ENCODE data around the gene MARCHF3.

The MARCHF3 gene

DNA sequence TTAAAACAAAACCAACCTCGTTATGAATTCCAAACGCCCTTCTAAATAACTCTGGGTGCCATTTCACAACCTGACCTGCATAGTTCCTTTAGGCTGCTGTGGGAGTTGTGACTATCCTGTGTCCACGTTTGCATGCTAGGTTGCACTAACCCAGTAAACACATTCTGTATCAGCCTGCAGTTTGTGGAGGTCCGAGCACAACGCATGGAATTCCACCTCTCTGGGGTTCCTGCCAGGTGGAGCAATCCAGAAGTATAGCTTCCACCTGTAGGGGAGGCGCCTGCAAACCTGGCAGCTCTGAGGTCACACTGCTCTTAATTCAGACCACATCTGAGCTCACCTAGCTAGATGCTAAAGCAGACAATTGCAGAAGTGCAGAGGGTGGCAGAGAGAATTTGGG is 57.2 kb downstream of the MARCHF3 start:
- Mint-ChIP-seq H3K27me3 (peaks cover 4% of the 10 kb centered on the region), H3K36me3 (peaks cover 2% of the 10 kb centered on the region), H3K9me3 (no peaks in the 10 kb centered on the region), H3K27ac (peak overlapping the region; percentile 91), H3K4me1 (peaks cover 39% of the 10 kb centered on the region), H3K4me3 (no peak overlapping the region)
- DNase-seq, result no peak
- CTCF ChIA-PET, result no interaction called here

DNA sequence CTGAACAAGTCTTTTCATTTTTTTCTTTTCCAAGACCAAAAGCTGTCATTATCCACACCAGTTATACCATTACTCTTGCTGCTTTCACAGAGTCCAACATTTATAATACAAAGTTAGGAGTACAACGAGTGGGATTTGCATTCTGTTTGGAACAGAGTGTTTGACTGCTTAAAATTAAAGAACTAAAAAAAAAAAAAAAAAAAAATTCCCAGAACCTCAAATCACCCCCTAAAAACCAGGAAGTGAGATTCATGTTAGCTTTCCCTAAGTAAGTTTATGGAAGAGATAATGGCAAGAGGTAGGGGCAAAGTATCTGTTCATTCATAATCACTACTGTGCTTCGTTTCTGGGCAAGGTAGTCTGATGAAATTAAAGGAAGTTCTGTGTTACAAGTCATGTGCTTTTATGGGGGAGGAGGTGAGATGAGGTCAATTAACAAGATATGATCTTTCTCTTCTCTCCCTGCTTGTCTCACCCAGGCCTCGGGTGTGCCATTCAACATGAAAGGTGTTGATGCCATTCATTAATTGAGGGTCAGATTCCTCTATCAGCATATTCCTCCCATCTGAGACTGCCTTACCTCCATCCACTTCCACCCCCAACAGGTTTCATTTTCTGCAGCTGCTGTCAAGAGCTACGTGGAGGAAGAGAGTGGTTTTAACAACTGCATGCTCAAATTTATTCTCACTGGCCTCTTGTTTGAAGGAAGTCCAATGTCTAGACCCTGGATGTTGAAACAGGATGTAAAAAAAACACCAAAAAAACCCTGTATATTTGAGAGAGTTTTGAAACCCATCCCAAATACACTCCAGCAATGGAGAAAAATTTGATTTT is 58.1 kb downstream of the MARCHF3 start:
- H3K4me3 Mint-ChIP-seq, result peak overlapping the region; percentile 51
- H3K36me3 Mint-ChIP-seq, result peaks cover 2% of the 10 kb centered on the region
- H3K27me3 Mint-ChIP-seq, result peaks cover 4% of the 10 kb centered on the region
- DNase-seq, result peak; percentile 38
- CTCF ChIA-PET, result interaction anchor here (1.1 kb wide), 1 partner anchor 39 kb away, joined by 4 read pairs; no protein-coding TSS in a partner anchor
- no peaks in the 10 kb centered on the region for H3K9me3 Mint-ChIP-seq
- H3K4me1 Mint-ChIP-seq, result peaks cover 39% of the 10 kb centered on the region
- peak overlapping the region; percentile 91 for H3K27ac Mint-ChIP-seq

DNA sequence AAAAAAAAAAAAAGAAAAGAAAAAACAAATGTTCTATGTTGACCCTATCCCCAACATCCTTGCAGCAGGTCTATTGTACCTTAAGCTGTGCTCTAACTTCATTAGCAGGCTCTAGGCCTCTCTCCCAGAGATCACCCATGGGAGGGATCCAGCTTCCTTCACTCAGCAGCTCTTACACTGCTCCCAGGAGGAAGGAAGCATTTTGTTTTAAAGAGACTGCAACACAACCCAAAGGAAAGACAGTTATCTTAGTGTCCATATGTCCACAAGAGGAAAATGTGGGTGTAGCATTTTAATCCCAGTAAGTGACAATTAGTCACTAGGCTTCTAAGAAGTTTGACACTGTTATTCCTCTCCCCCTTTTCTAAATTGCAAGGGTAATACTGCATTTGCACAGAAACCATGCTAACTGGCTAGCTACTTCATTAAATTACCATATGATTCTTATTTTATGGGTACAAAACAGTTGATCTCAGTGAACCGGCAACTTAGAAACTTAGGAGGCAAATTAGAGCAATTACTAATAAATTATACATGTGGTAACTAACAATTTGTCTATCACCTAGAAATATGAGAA is 58.8 kb downstream of the MARCHF3 start:
- no peak overlapping the region for H3K4me3 Mint-ChIP-seq
- no peak for DNase-seq
- peaks cover 37% of the 10 kb centered on the region for H3K4me1 Mint-ChIP-seq
- H3K27ac Mint-ChIP-seq, result peak overlapping the region; percentile 58
- H3K27me3 Mint-ChIP-seq, result peaks cover under 1% of the 10 kb centered on the region
- CTCF ChIA-PET, result interaction anchor here (1.1 kb wide), 1 partner anchor 39 kb away, joined by 4 read pairs; no protein-coding TSS in a partner anchor
- no peaks in the 10 kb centered on the region for H3K9me3 Mint-ChIP-seq
- peaks cover 2% of the 10 kb centered on the region for H3K36me3 Mint-ChIP-seq

DNA sequence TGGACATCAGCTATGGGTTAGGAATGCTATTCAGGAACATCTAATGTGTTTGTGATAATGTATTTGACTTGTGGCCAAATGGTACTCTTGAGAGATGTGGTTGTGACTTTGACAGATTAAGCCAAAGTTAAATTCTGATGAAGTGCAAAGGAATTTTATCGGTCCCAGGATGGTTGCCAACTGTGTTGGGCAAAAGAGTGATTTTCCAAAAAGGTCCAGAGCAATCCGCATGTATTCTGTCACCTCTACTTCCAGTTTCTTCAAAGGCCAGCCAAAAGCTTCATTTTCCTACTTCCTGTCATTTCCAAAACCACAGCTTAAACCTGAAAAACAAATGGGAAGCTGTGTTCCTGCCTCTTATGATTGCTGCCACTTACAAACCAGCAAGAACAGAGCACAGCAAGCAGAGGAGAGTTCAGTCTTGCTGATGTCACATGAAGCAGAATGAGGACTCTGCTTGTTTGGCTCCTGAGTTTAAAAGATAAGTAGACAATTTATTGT is 59.8 kb downstream of the MARCHF3 start:
- Mint-ChIP-seq H3K27ac (no peak overlapping the region), H3K9me3 (no peaks in the 10 kb centered on the region), H3K4me3 (no peak overlapping the region), H3K27me3 (no peaks in the 10 kb centered on the region), H3K36me3 (peaks cover 2% of the 10 kb centered on the region), H3K4me1 (peaks cover 32% of the 10 kb centered on the region)
- CTCF ChIA-PET, result no interaction called here
- no peak for DNase-seq

DNA sequence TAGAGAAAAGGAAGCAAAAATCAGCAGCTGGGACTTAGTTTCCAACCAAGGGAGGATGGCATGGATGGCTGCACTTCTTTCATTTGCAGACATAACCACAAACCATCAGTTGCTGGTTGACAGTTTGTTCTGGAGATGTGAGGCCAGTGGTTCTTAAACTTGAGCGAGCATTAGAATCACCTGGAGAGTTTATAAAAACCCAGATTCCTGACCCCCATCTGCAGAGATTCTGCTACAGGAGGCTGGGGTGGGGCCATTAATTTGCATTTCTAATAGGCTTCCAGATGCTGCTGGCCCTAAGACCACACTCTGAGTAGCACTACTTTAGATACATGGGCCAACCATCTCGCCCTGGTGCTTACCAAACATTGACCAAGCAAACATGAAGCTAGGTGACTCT is 60.8 kb downstream of the MARCHF3 start:
- no peak overlapping the region for H3K4me3 Mint-ChIP-seq
- H3K4me1 Mint-ChIP-seq, result peaks cover 32% of the 10 kb centered on the region
- CTCF ChIA-PET, result interaction anchor here (0.6 to 1.2 kb wide), 2 partner anchors 265 to 469 kb away, joined by 3 read pairs; no protein-coding TSS in a partner anchor
- peaks cover 2% of the 10 kb centered on the region for H3K36me3 Mint-ChIP-seq
- H3K27me3 Mint-ChIP-seq, result no peaks in the 10 kb centered on the region
- no peak overlapping the region for H3K27ac Mint-ChIP-seq
- DNase-seq, result no peak
- H3K9me3 Mint-ChIP-seq, result no peaks in the 10 kb centered on the region

DNA sequence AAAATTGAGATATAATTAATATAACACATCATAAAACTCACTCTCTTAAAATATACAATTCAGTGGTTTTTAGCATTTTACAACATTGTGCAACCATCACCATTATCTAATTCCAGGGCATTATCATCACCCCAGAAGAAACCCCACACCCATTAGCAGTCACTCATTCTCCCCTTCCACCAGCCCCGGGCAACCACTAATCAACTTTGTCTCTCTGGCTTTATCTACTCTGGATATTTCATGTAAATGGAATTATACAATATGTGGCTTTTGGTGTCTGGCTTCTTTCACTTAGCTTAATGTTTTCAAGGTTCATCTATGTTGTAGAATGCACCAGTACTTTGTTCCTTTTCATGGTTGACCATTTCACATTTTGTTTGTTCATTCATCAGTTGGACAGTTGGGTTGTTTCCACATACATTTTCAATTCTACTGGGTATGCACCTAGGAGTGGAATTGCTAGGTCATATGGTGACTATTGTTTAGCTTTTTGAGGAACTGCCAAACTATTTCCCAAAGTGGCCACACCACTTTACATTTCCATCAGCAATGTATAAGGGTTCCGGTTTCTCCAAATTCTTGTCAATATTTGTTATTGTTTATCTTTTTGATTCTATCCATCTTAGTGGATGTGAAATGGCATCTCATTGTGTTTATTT is 62.4 kb downstream of the MARCHF3 start:
- Mint-ChIP-seq H3K27me3 (no peaks in the 10 kb centered on the region), H3K4me1 (peaks cover 22% of the 10 kb centered on the region), H3K36me3 (peaks cover 2% of the 10 kb centered on the region), H3K9me3 (no peaks in the 10 kb centered on the region), H3K4me3 (no peak overlapping the region), H3K27ac (no peak overlapping the region)
- DNase-seq, result no peak
- CTCF ChIA-PET, result no interaction called here

DNA sequence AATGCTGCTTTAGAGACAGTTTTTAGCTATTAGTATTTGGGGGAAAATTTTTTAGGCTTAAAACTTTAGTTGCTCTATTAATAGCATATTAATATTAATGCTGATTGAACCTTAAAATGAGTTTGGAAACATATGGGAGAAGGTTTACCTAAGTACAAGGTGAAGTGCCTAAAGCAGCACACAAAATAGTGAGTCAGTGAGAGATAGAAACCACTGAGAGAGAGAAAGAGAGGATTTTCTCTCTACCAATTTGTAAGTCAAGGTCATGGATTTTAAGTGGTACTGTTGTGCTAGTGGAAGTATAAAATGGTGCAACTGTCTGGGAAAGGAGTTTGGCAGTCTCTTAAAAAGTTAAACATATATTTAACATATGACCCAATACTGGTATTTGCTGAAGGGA is 64.9 kb downstream of the MARCHF3 start:
- no peak for DNase-seq
- Mint-ChIP-seq H3K36me3 (no peaks in the 10 kb centered on the region), H3K4me1 (peaks cover 2% of the 10 kb centered on the region), H3K4me3 (no peak overlapping the region), H3K27me3 (no peaks in the 10 kb centered on the region), H3K9me3 (no peaks in the 10 kb centered on the region), H3K27ac (no peak overlapping the region)
- CTCF ChIA-PET, result no interaction called here

DNA sequence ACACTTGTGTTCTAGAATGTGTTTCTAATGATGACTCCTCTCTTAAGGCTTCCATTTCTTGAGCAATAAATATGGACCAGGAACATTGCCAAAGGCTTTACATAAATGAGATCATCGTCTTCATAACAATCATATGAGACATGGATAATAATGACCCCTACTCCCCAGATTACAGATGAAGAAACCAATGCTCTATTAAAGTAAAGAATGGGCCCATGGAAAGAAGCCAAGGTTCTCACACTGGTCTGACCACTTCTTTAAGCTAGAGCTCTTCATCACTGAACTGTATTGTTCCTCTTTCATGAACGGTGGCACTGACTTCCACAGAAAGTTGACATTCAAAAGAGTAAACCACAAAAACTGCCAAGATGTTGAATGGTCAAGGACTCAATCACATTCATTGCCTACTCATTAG is 65.3 kb downstream of the MARCHF3 start:
- Mint-ChIP-seq H3K36me3 (no peaks in the 10 kb centered on the region), H3K27ac (no peak overlapping the region), H3K27me3 (no peaks in the 10 kb centered on the region), H3K9me3 (no peaks in the 10 kb centered on the region), H3K4me1 (no peaks in the 10 kb centered on the region), H3K4me3 (no peak overlapping the region)
- CTCF ChIA-PET, result interaction anchor here (1.1 kb wide), 1 partner anchor 42 kb away, joined by 3 read pairs; no protein-coding TSS in a partner anchor
- no peak for DNase-seq

DNA sequence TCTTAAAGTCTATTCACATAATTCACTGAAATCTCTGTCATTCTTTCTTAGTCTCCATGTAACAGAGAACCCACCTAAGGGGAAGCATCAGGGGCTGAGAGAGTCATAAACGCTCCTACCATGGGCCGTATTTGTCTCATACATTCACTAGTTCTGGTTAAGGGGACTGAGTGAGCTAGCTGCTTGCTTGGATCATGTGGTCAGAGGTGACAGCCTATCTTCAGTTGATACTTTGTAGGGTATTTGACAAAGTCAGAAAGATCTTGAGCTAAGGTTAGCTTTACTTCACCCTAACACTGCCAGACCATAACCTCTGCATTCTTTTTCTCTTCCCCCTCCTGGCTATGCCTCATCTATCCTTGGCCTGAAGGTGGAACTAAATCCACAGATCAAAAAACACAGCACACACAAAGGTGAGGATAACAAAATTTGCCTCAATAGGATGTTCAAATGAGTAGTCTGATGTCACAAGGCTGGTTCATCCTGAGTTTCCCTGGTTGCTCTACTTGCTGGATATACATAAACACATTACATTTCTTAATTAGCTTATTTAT is 66.5 kb downstream of the MARCHF3 start:
- H3K27ac Mint-ChIP-seq, result no peak overlapping the region
- no peaks in the 10 kb centered on the region for H3K27me3 Mint-ChIP-seq
- H3K4me1 Mint-ChIP-seq, result no peaks in the 10 kb centered on the region
- no peak overlapping the region for H3K4me3 Mint-ChIP-seq
- no peaks in the 10 kb centered on the region for H3K36me3 Mint-ChIP-seq
- CTCF ChIA-PET, result interaction anchor here (1.1 to 1.2 kb wide), 2 partner anchors 43 to 65 kb away, joined by 3 read pairs; no protein-coding TSS in a partner anchor
- DNase-seq, result no peak
- H3K9me3 Mint-ChIP-seq, result no peaks in the 10 kb centered on the region

DNA sequence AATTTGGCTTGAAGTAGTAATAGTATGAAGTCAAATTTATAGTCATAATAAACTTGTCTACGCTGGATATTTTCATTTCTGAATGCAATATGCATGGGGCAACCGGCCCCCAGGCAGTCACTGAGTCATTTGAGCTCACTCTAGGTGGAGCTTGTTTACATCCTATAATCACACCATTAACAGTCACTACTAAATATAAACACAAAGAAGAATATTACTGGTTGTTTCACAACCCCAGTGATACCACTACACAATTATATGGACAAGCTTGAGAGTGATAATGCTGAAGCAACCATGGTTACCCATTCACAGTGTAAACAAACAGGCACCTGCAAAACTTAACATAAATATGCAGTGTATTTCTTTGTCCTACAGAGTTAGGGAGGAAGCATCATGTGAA is 68.7 kb downstream of the MARCHF3 start:
- no peak overlapping the region for H3K27ac Mint-ChIP-seq
- no peaks in the 10 kb centered on the region for H3K27me3 Mint-ChIP-seq
- H3K4me3 Mint-ChIP-seq, result no peak overlapping the region
- no peaks in the 10 kb centered on the region for H3K36me3 Mint-ChIP-seq
- H3K9me3 Mint-ChIP-seq, result no peaks in the 10 kb centered on the region
- H3K4me1 Mint-ChIP-seq, result no peaks in the 10 kb centered on the region
- DNase-seq, result no peak
- CTCF ChIA-PET, result no interaction called here

DNA sequence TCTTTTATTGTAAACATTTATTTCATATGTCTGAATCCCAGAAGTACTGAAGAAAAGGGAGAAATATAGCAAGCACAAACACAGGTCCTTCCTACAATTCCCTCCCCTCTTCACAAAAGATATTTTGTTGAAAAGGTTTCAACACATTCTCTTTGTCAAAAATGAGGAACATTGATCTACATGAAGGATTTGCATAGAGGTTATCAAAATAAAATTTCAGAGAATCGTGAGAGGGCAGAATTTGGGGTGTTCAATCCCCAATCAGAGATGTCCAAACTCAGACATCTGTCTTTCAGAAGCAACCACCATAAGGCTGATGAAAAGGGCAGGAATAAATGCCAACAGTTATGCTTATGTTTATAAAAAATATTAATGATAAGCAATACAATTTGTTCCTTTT is 69.2 kb downstream of the MARCHF3 start:
- CTCF ChIA-PET, result no interaction called here
- no peak overlapping the region for H3K4me3 Mint-ChIP-seq
- no peak overlapping the region for H3K27ac Mint-ChIP-seq
- no peak for DNase-seq
- no peaks in the 10 kb centered on the region for H3K27me3 Mint-ChIP-seq
- no peaks in the 10 kb centered on the region for H3K4me1 Mint-ChIP-seq
- no peaks in the 10 kb centered on the region for H3K36me3 Mint-ChIP-seq
- no peaks in the 10 kb centered on the region for H3K9me3 Mint-ChIP-seq

DNA sequence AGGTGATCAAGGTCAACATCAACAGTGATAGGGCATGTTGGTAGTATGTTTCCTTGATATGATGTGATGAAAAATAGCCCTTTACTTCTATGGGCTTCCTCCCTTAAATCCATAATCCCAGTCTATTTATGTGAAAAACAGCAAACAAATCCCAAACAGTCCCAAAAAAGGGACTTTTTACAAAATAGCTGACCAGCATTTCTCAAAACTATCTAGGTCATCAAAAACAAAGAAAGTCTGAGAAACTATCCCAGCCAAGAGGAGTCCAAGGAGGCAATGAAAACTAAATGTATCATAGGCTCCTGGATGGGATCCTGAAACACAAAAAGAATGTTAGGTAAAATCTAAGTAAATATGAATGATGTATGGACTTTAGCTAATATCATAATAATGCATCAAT is 71.2 kb downstream of the MARCHF3 start:
- CTCF ChIA-PET, result no interaction called here
- no peaks in the 10 kb centered on the region for H3K27me3 Mint-ChIP-seq
- H3K4me1 Mint-ChIP-seq, result no peaks in the 10 kb centered on the region
- DNase-seq, result no peak
- H3K27ac Mint-ChIP-seq, result no peak overlapping the region
- no peaks in the 10 kb centered on the region for H3K9me3 Mint-ChIP-seq
- no peaks in the 10 kb centered on the region for H3K36me3 Mint-ChIP-seq
- no peak overlapping the region for H3K4me3 Mint-ChIP-seq

DNA sequence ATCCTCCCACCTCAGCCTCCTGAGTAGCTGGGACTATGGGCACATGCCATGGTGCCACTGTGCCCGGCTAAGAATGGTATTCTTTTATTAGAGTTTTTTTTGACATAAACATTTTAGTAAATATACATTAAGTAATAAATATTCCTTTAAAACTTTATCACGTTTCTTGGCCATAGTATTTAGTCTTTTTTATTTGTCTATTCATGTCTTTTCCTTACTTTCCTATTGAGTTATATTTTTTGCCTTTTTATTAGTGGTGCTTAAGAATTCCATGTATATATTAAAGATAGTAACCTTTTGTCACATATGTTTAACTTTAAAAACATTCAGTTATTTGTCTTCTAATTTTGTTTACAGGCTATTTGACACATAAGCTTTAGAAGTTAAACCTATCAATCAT is 73.4 kb downstream of the MARCHF3 start:
- no peak for DNase-seq
- no peaks in the 10 kb centered on the region for H3K4me1 Mint-ChIP-seq
- no peaks in the 10 kb centered on the region for H3K36me3 Mint-ChIP-seq
- CTCF ChIA-PET, result no interaction called here
- H3K4me3 Mint-ChIP-seq, result no peak overlapping the region
- H3K9me3 Mint-ChIP-seq, result no peaks in the 10 kb centered on the region
- H3K27ac Mint-ChIP-seq, result no peak overlapping the region
- H3K27me3 Mint-ChIP-seq, result no peaks in the 10 kb centered on the region

DNA sequence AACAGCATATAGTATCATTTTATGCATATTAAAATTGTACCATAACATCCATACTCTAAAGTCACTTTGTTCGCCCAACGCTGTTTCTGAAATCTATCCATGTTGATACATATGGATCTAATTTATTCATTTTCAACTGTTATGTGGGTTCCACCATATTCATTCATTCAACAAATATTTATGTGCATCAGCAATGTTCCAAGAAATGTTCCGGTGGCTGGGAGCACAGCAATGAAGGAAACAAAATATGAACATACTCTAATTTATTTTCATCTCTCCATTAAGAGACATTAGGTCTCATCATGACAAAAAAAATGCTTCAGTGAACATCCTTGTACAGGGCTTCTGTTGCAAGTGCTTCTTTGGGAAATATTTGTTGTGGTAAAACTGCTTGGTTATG is 75.4 kb downstream of the MARCHF3 start:
- H3K4me3 Mint-ChIP-seq, result no peak overlapping the region
- H3K9me3 Mint-ChIP-seq, result no peaks in the 10 kb centered on the region
- no peaks in the 10 kb centered on the region for H3K36me3 Mint-ChIP-seq
- no peak for DNase-seq
- CTCF ChIA-PET, result no interaction called here
- no peaks in the 10 kb centered on the region for H3K4me1 Mint-ChIP-seq
- no peak overlapping the region for H3K27ac Mint-ChIP-seq
- no peaks in the 10 kb centered on the region for H3K27me3 Mint-ChIP-seq

All from activated naive CD4-positive, alpha-beta T cell treated with anti-CD3 and anti-CD28 coated beads, Interleukin-2, amount 10 ng/mL, durations not matched to agents 7 days and 5 days (primary cell).